ENCODE results near the gene MPP7.
A peak's percentile ranks its signal among the peaks of the same experiment; 100 is the strongest.

The MPP7 gene

GRCh38 chr10:28304032-28304571 is 1.2 kb upstream of the MPP7 start:
- DNase-seq, result no peak

- DNase-seq, result peak; percentile 60
Measured at GRCh38 chr10:28302012-28302637, 739 bp downstream of the MPP7 start.

GRCh38 chr10:28300027-28300426 is 2.8 kb downstream of the MPP7 start:
- DNase-seq, result peak; percentile 21

GRCh38 chr10:28298951-28299350 is 3.9 kb downstream of the MPP7 start:
- DNase-seq, result no peak

GRCh38 chr10:28296023-28296422 is 6.8 kb downstream of the MPP7 start:
- DNase-seq, result no peak

DNA sequence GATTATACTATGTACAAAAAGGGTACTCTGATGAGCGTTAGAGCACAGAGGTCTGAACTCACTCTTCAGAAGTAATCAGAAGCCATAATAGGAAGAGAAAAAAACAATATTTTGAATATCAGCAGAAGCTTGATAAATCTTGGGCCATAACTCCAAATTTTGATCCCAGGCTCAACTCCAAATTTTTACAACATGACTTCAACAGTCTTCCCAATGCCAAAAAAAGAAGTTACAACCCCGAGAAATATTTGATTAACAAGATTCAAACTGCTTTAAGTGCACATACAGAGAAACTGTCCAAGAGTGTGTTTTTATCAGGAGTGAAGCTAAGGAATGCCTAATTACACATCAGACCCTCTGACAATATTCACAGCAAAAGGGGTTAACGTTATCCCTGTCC is 7.5 kb downstream of the MPP7 start:
- no peak for DNase-seq

DNA sequence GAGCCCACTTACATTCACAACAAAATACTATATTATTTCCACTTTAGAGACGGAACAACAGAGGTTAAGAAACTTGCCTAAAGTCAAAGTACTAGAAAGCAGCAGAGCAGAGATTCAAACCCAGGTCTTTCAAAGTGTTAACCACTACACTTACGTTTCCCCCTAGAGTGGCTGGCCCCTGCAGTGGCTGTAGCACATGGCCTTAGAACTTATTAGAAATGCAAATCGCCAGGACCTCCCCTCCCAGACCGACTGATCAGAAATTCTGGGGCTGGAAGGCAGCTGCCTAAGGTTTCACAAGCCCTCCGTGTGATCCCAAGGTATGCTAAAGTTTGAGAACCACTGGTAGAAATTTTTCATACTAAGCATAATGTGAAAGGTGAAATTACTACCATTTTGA is 8.1 kb downstream of the MPP7 start:
- DNase-seq, result no peak

GRCh38 chr10:28294169-28294532 is 8.7 kb downstream of the MPP7 start:
- no peak for DNase-seq

DNA sequence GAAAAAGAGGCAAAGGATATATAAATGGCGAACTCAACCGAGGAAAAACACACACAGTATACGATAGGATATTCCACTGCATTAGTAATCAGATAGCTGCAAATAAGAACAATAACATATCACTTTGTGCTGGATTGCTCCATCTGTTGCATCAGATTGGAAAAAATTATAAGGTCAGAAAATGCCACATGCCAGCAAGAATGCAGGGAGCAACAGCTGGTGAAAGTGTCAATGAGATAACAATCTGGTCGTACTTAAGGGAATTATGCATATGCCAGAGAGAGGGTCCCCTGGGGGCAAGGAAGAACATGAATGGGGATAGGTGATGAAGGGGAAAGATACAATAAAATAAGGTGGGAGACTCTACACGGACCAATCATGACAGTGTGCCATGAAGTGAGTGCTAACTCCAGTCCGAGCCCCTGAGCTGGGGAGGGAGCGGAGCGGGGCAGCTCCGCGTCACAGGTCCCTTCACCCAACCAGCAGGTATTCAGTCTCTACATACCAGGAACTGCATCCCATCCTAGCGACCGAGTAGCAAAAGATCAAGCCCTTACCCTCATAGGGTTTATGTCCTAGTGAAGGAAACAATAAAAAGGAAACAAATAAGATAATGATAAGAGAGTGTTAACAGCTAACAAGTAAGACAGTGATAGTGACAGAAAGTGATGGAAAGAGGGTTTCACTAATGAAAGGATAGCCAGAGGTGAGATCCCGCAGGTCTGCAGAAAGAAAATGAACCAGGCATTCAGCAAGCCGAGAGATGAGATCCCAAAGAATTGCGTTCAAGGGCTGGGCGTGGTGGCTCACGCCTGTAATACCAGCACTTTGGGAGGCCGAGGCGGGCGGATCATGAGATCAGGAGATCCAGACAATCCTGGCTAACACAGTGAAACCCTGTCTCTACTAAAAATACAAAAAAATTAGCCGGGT is 9.4 kb downstream of the MPP7 start:
- no peak for DNase-seq

DNA sequence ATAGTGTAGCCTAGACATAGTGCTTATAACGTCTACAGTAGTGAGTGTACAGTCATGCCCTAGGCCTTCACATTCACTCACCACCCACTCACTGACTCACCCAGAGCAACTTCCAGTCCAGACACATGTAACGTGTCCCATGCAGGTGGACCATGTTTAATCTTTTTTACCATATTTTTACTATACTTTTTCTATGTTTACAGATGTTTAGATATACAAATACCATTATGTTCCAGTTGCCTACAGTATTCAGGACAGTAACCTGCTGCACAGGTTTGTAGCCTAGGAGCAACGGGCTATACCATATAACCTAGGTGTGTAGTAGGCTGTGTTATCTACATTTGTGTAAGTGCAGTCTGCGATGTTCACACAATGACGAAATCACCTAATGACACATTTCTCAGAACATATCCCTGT is 11.0 kb downstream of the MPP7 start:
- DNase-seq, result no peak

GRCh38 chr10:28285816-28286215 is 17.0 kb downstream of the MPP7 start:
- DNase-seq, result no peak

GRCh38 chr10:28284126-28284525 is 18.7 kb downstream of the MPP7 start:
- no peak for DNase-seq

GRCh38 chr10:28283251-28283650 is 19.6 kb downstream of the MPP7 start:
- DNase-seq, result no peak

DNA sequence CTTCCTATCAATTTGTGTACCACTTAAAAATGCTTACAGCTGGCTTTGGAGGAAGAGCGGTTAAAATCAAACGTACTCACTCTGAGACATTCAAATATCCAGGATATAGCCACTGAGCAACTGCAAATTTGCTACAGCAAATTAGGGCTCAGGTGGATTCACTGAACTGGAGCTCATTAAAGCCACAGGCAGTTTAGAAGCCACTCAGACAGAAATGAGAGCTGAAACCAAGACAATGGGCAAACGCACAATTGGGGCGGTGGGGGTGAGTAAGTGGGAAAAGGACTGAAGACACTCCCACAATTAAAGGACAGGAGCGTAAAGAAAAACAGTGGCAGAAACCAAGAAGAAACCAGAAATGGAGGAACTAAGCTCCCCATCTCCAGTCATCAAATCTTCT is 20.5 kb downstream of the MPP7 start:
- DNase-seq, result no peak

- DNase-seq, result no peak
Measured at GRCh38 chr10:28281726-28282315, 21.0 kb downstream of the MPP7 start.

- no peak for DNase-seq
Measured at GRCh38 chr10:28280652-28281051, 22.2 kb downstream of the MPP7 start.

DNA sequence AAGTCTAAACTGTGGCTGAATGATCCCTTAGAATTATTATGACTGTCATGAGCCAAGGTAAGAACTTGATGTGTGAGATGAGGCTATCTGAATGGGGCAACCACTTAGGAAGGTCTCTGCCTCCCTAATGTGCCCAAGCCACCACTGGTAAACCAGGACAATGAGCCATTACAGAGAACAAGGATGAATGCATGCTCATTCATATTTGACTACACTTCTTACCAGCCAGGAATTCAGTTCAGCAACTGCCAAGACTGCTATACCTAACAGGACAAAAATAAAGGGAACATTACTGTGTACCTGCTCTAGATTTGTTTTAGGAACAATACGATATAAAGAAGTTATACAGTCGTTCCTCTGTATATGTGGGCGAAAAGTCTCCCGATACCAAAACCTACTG is 23.0 kb downstream of the MPP7 start:
- no peak for DNase-seq

DNA sequence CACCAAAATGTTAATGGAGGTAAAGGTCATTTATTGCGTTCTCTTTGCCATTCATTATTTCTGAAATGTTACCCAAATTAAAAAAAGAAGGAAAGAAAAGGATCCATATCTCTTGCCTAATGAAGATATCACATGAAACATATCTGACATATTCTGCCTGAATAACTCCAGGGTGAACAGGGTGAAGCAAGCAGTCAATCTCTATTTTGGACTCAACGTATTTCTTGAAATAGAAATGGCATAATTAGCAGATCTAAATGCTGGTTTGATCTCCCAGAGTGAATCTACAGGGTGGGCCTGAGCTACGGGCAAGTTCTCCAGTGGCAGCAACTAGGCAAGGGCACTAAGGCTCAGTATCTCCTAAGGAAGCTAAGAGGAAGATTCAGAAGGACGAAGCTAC is 24.0 kb downstream of the MPP7 start:
- no peak for DNase-seq

- no peak for DNase-seq
Measured at GRCh38 chr10:28276384-28276783, 26.5 kb downstream of the MPP7 start.

- DNase-seq, result no peak
Measured at GRCh38 chr10:28274475-28274874, 28.4 kb downstream of the MPP7 start.

- DNase-seq, result no peak
Measured at GRCh38 chr10:28273343-28273742, 29.5 kb downstream of the MPP7 start.

GRCh38 chr10:28269842-28270456 is 32.9 kb downstream of the MPP7 start:
- no peak for DNase-seq

All from hematopoietic multipotent progenitor cell treated with erythropoietin and hydrocortisone succinate and interleukin-3 and kit ligand, for 8 days (in vitro differentiated cells).